ENCODE results near the gene TMEM127.
"Not testable (repeated sequence)": the region's sequence is repeated elsewhere in the genome, so short reads cannot be mapped to it uniquely, and the experiment has no call there.

TMEM127 gene

DNA sequence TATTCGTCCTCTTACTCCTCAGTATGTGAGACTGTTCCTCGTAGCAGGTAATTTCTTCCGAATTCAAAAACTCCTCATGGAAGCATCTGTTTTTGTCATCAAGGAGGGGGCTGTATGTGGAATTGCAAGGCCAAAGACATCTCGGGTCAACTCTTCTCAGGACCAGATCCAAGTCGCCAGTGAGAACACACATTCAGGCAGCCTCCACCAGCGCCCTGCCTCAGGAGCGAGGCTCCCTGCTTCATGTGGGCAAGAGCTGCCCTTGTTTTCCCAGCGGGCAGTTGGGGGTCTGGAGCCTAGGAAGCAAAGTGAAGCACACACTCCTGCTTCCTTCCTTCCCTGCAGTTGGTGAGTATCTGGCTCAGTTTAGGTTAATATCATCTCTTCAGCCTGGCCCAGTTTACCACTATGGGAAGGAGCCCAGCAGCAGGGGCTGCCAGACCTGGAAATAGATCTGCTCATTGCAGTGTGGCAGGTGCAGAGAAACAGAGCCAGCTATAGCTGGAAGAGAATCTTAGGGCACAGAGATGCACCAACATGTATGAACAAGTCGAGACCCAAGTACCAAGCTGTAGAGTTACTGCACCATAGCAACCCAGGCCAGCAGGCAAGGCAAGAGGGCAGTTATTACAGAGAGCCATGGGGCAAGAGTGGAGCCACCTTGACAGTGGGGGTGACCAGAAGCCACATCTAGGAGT, 25.3 kb downstream of the TMEM127 start:
- no peaks in the 10 kb centered on the region for H3K27me3 Mint-ChIP-seq (ENCODE audit: low read depth)
- peak overlapping the region; percentile 31 for H3K27ac Mint-ChIP-seq
- H3K4me1 Mint-ChIP-seq (ENCODE audit: low read depth) = peaks cover 32% of the 10 kb centered on the region
- no peak overlapping the region for H3K4me3 Mint-ChIP-seq
- H3K9me3 Mint-ChIP-seq = peaks cover 2% of the 10 kb centered on the region
- H3K36me3 Mint-ChIP-seq (ENCODE audit: low read depth) = peaks cover 9% of the 10 kb centered on the region

DNA sequence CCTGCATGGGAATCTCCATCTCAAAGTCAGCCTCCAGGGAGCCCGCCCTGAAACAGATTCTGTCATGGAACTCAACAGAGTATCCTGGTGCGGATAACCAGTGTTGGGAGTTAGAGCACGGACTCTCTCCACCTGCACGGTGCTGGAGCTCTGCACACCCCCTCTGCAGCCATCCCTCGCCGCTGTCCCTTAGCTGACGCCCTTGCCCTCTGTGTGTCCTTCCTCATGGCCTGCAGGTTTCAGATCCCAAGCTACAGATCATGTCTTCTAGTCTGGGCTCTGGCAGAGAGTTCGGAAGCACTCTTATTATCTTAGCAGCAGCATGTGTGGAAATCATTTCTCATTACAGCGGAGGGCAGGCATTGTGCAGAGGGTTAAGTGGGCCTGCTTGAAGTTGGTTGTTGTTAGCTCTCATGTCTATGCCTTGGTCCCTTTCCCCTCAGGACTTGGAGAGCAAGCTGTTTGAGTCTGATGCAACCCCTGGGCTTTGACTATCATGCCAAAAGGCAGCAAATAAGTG, 26.0 kb downstream of the TMEM127 start:
- no peaks in the 10 kb centered on the region for H3K27me3 Mint-ChIP-seq (ENCODE audit: low read depth)
- peaks cover 30% of the 10 kb centered on the region for H3K4me1 Mint-ChIP-seq (ENCODE audit: low read depth)
- H3K9me3 Mint-ChIP-seq = no peaks in the 10 kb centered on the region
- H3K4me3 Mint-ChIP-seq = no peak overlapping the region
- peaks cover 6% of the 10 kb centered on the region for H3K36me3 Mint-ChIP-seq (ENCODE audit: low read depth)
- H3K27ac Mint-ChIP-seq = no peak overlapping the region

DNA sequence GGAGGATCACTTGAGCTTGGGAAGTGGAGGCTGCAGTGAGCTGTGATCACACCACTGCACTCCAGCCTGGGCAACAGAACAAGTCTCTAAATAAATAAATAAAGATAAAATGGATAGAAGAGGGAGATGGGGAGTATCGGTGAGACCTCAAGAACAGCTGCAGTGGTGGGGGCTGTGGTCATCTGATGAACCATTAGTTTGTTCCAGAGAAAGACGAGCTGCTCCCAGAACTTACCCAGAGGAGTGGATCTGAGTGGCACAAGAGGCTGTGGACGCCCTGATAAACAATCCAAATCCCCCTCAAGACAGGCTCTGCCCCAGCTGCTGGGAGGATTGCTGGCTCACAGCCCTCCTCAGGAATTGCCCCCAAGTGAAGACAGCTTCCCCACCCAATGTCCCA, 26.7 kb downstream of the TMEM127 start:
- no peak overlapping the region for H3K4me3 Mint-ChIP-seq
- peaks cover 5% of the 10 kb centered on the region for H3K36me3 Mint-ChIP-seq (ENCODE audit: low read depth)
- H3K4me1 Mint-ChIP-seq (ENCODE audit: low read depth) = peaks cover 27% of the 10 kb centered on the region
- no peaks in the 10 kb centered on the region for H3K9me3 Mint-ChIP-seq
- H3K27me3 Mint-ChIP-seq (ENCODE audit: low read depth) = no peaks in the 10 kb centered on the region
- H3K27ac Mint-ChIP-seq = no peak overlapping the region

DNA sequence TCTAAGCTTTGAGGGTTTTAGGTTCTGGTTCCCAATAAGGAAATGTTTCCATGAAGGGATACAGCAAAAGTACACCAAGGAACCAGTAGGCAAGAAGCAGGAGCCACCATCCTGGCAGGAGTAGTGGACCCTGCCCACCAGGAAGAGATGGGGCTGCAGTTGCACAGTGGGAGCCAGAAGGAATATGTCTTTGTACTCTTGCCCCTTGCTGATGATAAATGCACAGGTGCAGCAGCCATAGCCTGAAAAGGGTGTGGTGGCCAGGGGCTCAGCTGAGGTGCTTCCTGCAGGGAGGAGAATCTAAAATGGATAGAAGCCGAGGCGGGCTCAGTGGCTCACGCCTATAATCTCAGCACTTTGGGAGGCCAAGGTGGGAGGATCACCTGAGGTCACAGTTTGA, 27.5 kb downstream of the TMEM127 start:
- peaks cover 5% of the 10 kb centered on the region for H3K36me3 Mint-ChIP-seq (ENCODE audit: low read depth)
- no peaks in the 10 kb centered on the region for H3K27me3 Mint-ChIP-seq (ENCODE audit: low read depth)
- H3K4me1 Mint-ChIP-seq (ENCODE audit: low read depth) = peaks cover 26% of the 10 kb centered on the region
- no peaks in the 10 kb centered on the region for H3K9me3 Mint-ChIP-seq
- no peak overlapping the region for H3K4me3 Mint-ChIP-seq
- H3K27ac Mint-ChIP-seq = no peak overlapping the region

DNA sequence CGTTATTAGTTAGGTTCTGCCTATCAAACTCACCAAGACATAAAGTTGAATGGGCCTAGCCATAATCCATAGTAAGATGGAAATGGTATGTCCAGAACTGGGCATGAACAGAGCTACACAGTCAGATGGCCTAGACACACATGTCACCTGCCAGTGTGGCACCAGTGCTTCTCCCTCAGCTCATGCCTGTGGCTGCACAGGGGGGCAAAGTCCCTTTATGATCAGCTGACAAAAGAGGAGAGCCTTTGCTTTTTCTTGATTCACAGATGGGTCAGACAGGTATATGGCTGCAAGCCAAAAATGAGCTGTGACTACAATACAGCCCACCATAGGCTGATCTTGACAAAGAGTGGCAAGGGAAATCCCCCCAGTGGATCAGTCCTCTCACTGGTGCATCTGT, 28.9 kb downstream of the TMEM127 start:
- Mint-ChIP-seq H3K36me3 (ENCODE audit: low read depth) (peaks cover 5% of the 10 kb centered on the region), H3K4me1 (ENCODE audit: low read depth) (peaks cover 12% of the 10 kb centered on the region), H3K27ac (no peak overlapping the region), H3K27me3 (ENCODE audit: low read depth) (no peaks in the 10 kb centered on the region), H3K4me3 (no peak overlapping the region), H3K9me3 (no peaks in the 10 kb centered on the region)

DNA sequence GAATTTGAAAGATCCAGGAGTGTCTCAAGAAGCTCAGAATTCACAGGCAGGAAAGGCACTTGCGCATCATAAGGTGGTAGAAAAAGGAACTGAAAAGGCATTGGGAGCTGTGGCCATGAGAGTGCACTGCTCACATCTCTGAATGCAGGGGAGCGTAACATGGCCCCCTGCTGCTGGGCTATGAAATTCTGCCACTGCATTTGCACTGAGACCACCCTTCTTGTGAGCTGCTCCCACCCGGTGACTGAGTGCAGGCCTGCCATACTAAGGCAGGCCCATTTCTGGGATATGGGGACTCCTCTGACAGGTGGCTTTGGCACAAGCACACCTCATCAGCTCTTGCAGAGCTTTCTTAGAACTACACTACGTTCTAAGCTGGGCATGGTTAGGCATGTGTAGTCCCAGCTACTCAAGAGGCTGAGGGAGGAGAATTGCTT, 31.9 kb downstream of the TMEM127 start:
- no peaks in the 10 kb centered on the region for H3K27me3 Mint-ChIP-seq (ENCODE audit: low read depth)
- H3K36me3 Mint-ChIP-seq (ENCODE audit: low read depth) = peaks cover 4% of the 10 kb centered on the region
- H3K27ac Mint-ChIP-seq = no peak overlapping the region
- no peaks in the 10 kb centered on the region for H3K9me3 Mint-ChIP-seq
- H3K4me3 Mint-ChIP-seq = no peak overlapping the region
- no peaks in the 10 kb centered on the region for H3K4me1 Mint-ChIP-seq (ENCODE audit: low read depth)

DNA sequence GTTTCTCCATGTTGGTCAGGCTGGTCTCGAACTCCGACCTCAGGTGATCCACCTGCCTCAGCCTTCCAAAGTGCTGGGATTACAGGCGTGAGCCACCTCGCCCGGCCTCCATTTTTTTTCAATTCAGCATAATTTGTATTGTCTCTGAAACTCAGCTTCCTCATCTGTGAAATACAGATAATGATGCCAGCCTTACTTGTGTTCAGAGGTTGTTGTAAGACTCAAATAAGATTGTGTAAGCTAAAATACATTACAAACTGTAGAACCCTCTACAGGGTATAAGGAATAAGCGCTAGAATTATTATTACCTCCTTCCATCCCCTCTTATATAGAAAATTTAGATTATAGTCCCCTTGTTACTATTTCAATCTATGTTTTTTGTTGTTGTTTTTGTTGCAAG, 32.4 kb downstream of the TMEM127 start:
- no peak overlapping the region for H3K4me3 Mint-ChIP-seq
- H3K4me1 Mint-ChIP-seq (ENCODE audit: low read depth) = no peaks in the 10 kb centered on the region
- no peak overlapping the region for H3K27ac Mint-ChIP-seq
- no peaks in the 10 kb centered on the region for H3K9me3 Mint-ChIP-seq
- H3K36me3 Mint-ChIP-seq (ENCODE audit: low read depth) = peaks cover 4% of the 10 kb centered on the region
- no peaks in the 10 kb centered on the region for H3K27me3 Mint-ChIP-seq (ENCODE audit: low read depth)

DNA sequence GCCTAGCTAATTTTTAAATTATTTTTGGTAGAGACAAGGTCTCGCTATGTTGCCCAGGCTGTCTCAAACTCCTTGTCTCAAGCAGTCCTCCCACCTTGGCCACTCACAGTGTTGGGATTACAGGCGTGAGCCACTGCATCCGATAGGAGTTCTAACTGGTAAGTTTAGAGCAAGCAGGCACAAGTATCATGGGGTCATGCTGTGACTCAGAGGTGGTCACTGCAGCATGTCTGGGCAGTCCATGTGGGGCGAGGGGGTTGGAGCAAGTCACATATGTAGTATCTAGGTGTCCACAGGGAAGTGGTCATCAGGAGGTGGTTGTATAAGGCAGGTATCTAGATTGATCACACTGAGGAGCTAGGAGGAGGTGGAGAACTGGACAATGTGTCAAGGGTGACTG, 34.5 kb downstream of the TMEM127 start:
- peaks cover 4% of the 10 kb centered on the region for H3K36me3 Mint-ChIP-seq (ENCODE audit: low read depth)
- H3K9me3 Mint-ChIP-seq = no peaks in the 10 kb centered on the region
- H3K4me1 Mint-ChIP-seq (ENCODE audit: low read depth) = no peaks in the 10 kb centered on the region
- H3K27me3 Mint-ChIP-seq (ENCODE audit: low read depth) = no peaks in the 10 kb centered on the region
- H3K27ac Mint-ChIP-seq = no peak overlapping the region
- no peak overlapping the region for H3K4me3 Mint-ChIP-seq

DNA sequence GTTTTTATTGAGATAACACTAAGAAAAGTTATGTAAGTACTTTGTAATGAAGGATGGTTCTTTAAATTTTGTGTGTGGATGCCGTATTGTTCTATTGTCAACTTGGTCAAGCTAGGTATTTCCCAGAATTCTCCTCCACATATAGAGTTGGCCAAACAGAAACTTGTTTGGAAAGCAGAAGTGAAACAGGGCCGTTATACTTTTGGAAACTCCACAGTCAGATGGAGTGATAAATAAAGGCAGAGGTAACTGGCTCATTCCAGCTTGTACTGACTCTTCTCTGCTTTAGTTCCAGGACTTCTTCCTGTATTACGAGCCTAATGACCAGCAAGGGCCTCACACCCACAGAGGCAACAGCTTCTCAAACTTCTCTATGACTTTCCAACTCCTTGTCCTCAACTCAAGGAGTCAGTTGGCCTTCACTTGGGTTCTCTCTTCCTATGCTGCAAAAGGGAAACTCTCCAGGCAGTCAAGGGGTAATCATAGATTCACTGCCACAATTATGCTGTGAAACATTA, 40.7 kb downstream of the TMEM127 start:
- no peaks in the 10 kb centered on the region for H3K27me3 Mint-ChIP-seq (ENCODE audit: low read depth)
- H3K4me1 Mint-ChIP-seq (ENCODE audit: low read depth) = peaks cover 11% of the 10 kb centered on the region
- H3K9me3 Mint-ChIP-seq = no peaks in the 10 kb centered on the region
- H3K27ac Mint-ChIP-seq = peak overlapping the region; percentile 46
- peaks cover 5% of the 10 kb centered on the region for H3K36me3 Mint-ChIP-seq (ENCODE audit: low read depth)
- no peak overlapping the region for H3K4me3 Mint-ChIP-seq

DNA sequence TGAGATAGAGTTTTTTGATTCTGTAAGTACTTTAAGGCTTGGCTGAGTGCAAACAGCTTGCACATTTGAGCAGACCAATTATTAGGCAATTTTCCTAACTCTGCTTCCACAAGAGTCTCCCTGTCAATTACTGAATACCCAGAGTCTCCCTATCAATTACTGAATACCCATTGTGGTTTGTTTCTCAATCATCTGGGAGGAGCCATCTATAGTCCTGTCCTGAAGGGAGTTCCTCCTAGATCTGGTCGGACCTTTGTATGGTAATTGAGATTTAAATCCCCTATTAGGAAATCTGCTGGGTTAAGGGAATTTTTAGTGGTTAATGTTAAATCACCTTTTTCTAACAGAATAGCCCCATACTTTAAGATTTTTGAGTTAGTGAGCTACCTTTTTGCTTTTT, 44.7 kb downstream of the TMEM127 start:
- H3K9me3 Mint-ChIP-seq; H3K27ac Mint-ChIP-seq; H3K4me3 Mint-ChIP-seq; H3K27me3 Mint-ChIP-seq (ENCODE audit: low read depth); H3K36me3 Mint-ChIP-seq (ENCODE audit: low read depth): not testable (repeated sequence)
- peaks cover 11% of the 10 kb centered on the region for H3K4me1 Mint-ChIP-seq (ENCODE audit: low read depth)

DNA sequence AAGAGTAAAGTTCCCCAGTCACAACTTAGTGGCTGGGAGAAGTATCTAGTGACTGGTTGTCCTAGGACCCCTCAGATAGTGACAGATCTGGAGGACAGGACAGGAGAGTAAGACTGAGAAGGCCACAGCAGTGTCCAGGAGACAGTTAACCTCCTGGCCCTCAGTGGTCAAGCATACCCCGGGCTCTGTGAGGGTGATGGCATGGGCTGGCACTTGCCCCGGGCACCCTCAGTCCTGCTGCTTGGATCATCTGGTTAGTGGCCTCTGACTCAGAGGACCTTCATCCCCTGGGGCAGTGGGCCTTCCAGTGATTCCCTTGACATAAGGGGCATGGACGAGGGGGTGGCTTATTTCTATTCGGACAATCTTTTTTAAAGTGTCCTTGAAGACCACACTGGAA, 45.8 kb downstream of the TMEM127 start:
- not testable (repeated sequence) for H3K27ac Mint-ChIP-seq; H3K4me3 Mint-ChIP-seq; H3K27me3 Mint-ChIP-seq (ENCODE audit: low read depth); H3K9me3 Mint-ChIP-seq; H3K36me3 Mint-ChIP-seq (ENCODE audit: low read depth); H3K4me1 Mint-ChIP-seq (ENCODE audit: low read depth)

DNA sequence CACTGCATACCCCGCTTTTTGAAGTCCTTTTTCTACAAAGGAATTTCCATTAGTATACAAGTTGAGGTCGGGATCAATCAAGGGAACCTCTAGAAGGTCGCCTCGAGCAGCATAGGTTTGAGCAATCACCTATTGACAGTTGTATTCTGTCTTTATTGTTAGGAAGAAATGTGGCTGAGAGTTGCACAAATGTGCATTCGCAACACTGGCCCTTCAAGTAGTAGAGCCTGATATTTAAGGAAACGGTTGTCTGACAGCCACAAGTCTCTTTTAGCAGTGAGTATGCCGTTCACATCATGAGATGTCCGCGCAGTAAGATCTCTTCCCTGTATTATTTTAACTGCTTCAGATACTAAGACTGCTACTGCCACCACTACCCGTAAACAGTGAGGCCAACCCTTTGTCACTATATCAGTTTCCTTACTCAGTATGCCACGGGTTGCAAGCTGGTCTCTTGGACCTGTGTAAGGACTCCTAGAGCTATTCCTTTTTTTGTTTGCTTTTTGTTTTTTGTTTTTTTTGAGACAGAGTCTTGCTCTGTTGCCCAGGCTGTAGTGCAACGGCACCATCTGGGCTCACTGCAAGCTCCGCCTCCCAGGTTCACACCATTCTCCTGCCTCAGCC, 47.2 kb downstream of the TMEM127 start:
- Mint-ChIP-seq H3K4me3 (no peak overlapping the region), H3K36me3 (ENCODE audit: low read depth) (peaks cover 3% of the 10 kb centered on the region), H3K4me1 (ENCODE audit: low read depth) (peaks cover 3% of the 10 kb centered on the region), H3K27me3 (ENCODE audit: low read depth) (no peaks in the 10 kb centered on the region), H3K27ac (no peak overlapping the region), H3K9me3 (no peaks in the 10 kb centered on the region)

DNA sequence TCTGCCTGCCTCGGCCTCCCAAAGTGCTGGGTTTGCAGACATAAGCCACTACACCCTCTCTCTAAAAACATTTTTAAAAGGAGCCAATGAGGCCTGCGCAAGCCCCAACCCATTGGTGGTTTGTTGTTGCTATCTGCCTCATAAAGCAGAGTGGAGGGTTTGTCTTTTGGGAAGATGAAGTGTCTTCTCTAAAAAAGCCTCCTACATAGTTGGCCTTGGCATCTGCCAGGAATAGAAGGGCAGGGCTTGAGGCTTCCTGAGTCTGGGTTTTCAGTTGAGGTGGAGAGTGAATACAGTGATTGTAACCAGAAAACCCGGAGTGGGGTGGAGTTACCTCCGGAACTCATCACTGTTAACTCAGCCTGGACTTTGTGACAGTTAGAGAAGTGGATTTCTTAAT, 51.2 kb downstream of the TMEM127 start:
- H3K36me3 Mint-ChIP-seq (ENCODE audit: low read depth) = no peaks in the 10 kb centered on the region
- no peak overlapping the region for H3K27ac Mint-ChIP-seq
- no peaks in the 10 kb centered on the region for H3K27me3 Mint-ChIP-seq (ENCODE audit: low read depth)
- peaks cover 10% of the 10 kb centered on the region for H3K4me1 Mint-ChIP-seq (ENCODE audit: low read depth)
- H3K9me3 Mint-ChIP-seq = no peaks in the 10 kb centered on the region
- H3K4me3 Mint-ChIP-seq = no peak overlapping the region

DNA sequence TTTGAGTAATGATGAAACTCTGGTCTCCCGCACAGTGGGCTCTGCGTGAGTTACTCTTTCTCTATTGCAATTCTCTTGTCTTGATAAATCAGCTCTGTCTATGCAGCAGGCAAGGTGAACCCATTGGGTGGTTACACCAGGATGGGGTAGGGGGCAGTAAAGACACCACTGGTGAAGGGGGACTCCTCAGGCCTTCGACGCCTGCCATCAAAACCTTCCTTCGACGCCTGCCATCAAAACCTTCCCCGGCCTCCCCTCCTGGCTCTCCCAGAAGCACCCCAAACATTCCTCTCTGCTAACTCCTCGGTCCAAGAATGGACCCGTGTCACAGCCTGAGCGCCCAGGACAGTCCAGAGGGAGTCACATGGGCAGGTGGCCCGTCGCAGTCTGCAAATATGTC, 52.4 kb downstream of the TMEM127 start:
- Mint-ChIP-seq H3K4me3 (no peak overlapping the region), H3K36me3 (ENCODE audit: low read depth) (no peaks in the 10 kb centered on the region), H3K4me1 (ENCODE audit: low read depth) (peaks cover 13% of the 10 kb centered on the region), H3K27me3 (ENCODE audit: low read depth) (no peaks in the 10 kb centered on the region), H3K9me3 (no peaks in the 10 kb centered on the region), H3K27ac (no peak overlapping the region)

DNA sequence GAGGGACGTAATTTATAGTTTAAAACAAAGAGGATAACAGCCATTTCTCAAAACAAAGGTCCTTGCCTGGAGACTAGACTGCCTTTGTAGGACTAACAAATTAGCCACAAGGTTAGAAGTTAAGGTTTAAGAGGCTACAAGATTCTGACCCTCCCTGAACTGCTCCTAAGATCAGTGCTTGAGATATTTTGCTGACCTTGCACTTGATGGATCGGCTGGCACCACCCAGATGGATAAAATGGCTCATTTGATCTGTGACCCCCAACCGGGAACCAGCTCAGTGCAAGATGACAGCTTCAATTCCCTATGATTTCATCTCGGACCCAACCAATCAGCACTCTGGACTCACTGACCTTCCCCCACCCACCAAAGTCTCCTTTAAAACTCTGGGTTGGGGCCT, 53.5 kb downstream of the TMEM127 start:
- Mint-ChIP-seq H3K4me1 (ENCODE audit: low read depth) (peaks cover 18% of the 10 kb centered on the region), H3K9me3 (no peaks in the 10 kb centered on the region), H3K27ac (no peak overlapping the region), H3K4me3 (no peak overlapping the region), H3K27me3 (ENCODE audit: low read depth) (no peaks in the 10 kb centered on the region), H3K36me3 (ENCODE audit: low read depth) (peaks cover 5% of the 10 kb centered on the region)

Measured in T-helper 1 cell treated with Interleukin-12 subunit alpha and Interleukin-12 subunit beta and Interleukin-4 antibody, amounts not matched to agents 30 μg/mL and 1 μg/mL, for 36 hours (primary cell).